ENCODE results near the gene SH3PXD2A. TPM values are rescaled to one million over a fixed set of nuclear protein-coding genes. Genes with fewer than 3 reads are reported as not detected.

Gene SH3PXD2A
- total RNA-seq, 1 donor from 2014 or later: 2.3 TPM

GRCh38 chr10:103811463-103811862, 43.9 kb downstream of the SH3PXD2A start:
- no peaks in the 10 kb centered on the region for H3K36me3 ChIP-seq
- no peak overlapping the region for H2AFZ ChIP-seq (replicated peaks)
- H3K27me3 ChIP-seq: no peaks in the 10 kb centered on the region
- H3K9ac ChIP-seq: no peak overlapping the region
- H3K79me2 ChIP-seq (ENCODE audit: low read depth): no peaks in the 10 kb centered on the region
- peaks cover 19% of the 10 kb centered on the region for H3K27me3 Mint-ChIP-seq (ENCODE audit: insufficient read depth, low read depth)
- no peak overlapping the region for H3K27ac ChIP-seq
- H3F3A ChIP-seq (ENCODE audit: low read depth): no peaks in the 10 kb centered on the region
- TF ChIP-seq EZH2 (IDR thresholded peaks at IDR 0.05) (no peak), EZH2phosphoT487 (IDR thresholded peaks at IDR 0.05) (no peak), CTCF (IDR thresholded peaks at IDR 0.05) (no peak)
- no peaks in the 10 kb centered on the region for H3K9me3 ChIP-seq (ENCODE audit: low read depth)
- H3K4me3 Mint-ChIP-seq: peak overlapping the region; percentile 31
- no peaks in the 10 kb centered on the region for H4K20me1 ChIP-seq (ENCODE audit: low read depth)
- peaks cover 58% of the 10 kb centered on the region for H3K4me1 Mint-ChIP-seq
- H3K4me2 ChIP-seq: peak overlapping the region; percentile 46
- DNase-seq (ENCODE audit: low spot score): no peak
- H3K4me3 ChIP-seq: no peak overlapping the region
- peaks cover 25% of the 10 kb centered on the region for H3K4me1 ChIP-seq
- H3K27ac Mint-ChIP-seq: peak overlapping the region; percentile 16
- H3K9me3 Mint-ChIP-seq: no peaks in the 10 kb centered on the region
- peaks cover 4% of the 10 kb centered on the region for H3K36me3 Mint-ChIP-seq

GRCh38 chr10:103808780-103809179, 46.6 kb downstream of the SH3PXD2A start:
- TF ChIP-seq EZH2 (IDR thresholded peaks at IDR 0.05): no peak
- TF ChIP-seq EZH2phosphoT487 (IDR thresholded peaks at IDR 0.05): no peak
- TF ChIP-seq CTCF (IDR thresholded peaks at IDR 0.05): no peak
- H3K27ac Mint-ChIP-seq: no peak overlapping the region
- Histone ChIP-seq H3K4me2 (no peak overlapping the region), H3K4me1 (peaks cover 49% of the 10 kb centered on the region), H2AFZ (replicated peaks) (no peak overlapping the region), H3K79me2 (ENCODE audit: low read depth) (no peaks in the 10 kb centered on the region), H3F3A (ENCODE audit: low read depth) (peaks cover 22% of the 10 kb centered on the region), H3K9me3 (ENCODE audit: low read depth) (no peaks in the 10 kb centered on the region), H4K20me1 (ENCODE audit: low read depth) (peaks cover 9% of the 10 kb centered on the region), H3K4me3 (no peak overlapping the region), H3K27ac (no peak overlapping the region), H3K36me3 (no peaks in the 10 kb centered on the region), H3K9ac (no peak overlapping the region), H3K27me3 (no peaks in the 10 kb centered on the region)
- H3K4me3 Mint-ChIP-seq: no peak overlapping the region
- H3K36me3 Mint-ChIP-seq: peaks cover 4% of the 10 kb centered on the region
- H3K9me3 Mint-ChIP-seq: no peaks in the 10 kb centered on the region
- peaks cover 71% of the 10 kb centered on the region for H3K4me1 Mint-ChIP-seq
- DNase-seq (ENCODE audit: low spot score): no peak
- peaks cover 25% of the 10 kb centered on the region for H3K27me3 Mint-ChIP-seq (ENCODE audit: insufficient read depth, low read depth)

- Mint-ChIP-seq H3K4me1 (peaks cover 70% of the 10 kb centered on the region), H3K27ac (no peak overlapping the region), H3K36me3 (peaks cover 4% of the 10 kb centered on the region), H3K9me3 (no peaks in the 10 kb centered on the region), H3K27me3 (ENCODE audit: insufficient read depth, low read depth) (peaks cover 27% of the 10 kb centered on the region), H3K4me3 (no peak overlapping the region)
- H3K4me3 ChIP-seq: no peak overlapping the region
- no peaks in the 10 kb centered on the region for H3K9me3 ChIP-seq (ENCODE audit: low read depth)
- no peak overlapping the region for H2AFZ ChIP-seq (replicated peaks)
- H3K79me2 ChIP-seq (ENCODE audit: low read depth): no peaks in the 10 kb centered on the region
- peaks cover 55% of the 10 kb centered on the region for H3K4me1 ChIP-seq
- no peak overlapping the region for H3K4me2 ChIP-seq
- H3K36me3 ChIP-seq: no peaks in the 10 kb centered on the region
- H3F3A ChIP-seq (ENCODE audit: low read depth): peaks cover 27% of the 10 kb centered on the region
- peaks cover 9% of the 10 kb centered on the region for H4K20me1 ChIP-seq (ENCODE audit: low read depth)
- no peak for TF ChIP-seq CTCF (IDR thresholded peaks at IDR 0.05)
- no peak for DNase-seq (ENCODE audit: low spot score)
- no peak overlapping the region for H3K9ac ChIP-seq
- no peak overlapping the region for H3K27ac ChIP-seq
- no peaks in the 10 kb centered on the region for H3K27me3 ChIP-seq
Measured at GRCh38 chr10:103807996-103808395, 47.4 kb downstream of the SH3PXD2A start.

Data from neural progenitor cell (in vitro differentiated cells).